Activated T-cell treated with anti-CD3 and anti-CD28 coated beads for 48 hours (primary cell): ENCODE results near the gene BEST1.
"Not testable (repeated sequence)": the region's sequence is repeated elsewhere in the genome, so short reads cannot be mapped to it uniquely, and the experiment has no call there.

Source experiments
- DNase-seq: peaks from one replicate; pipeline ENCODE4 v3.0.0-alpha.2; 2020; ENCODE audit warnings: low read depth

Gene BEST1

GRCh38 chr11:61964666-61965271 is 14.6 kb downstream of the BEST1 start:
- not testable (repeated sequence) for DNase-seq

DNA sequence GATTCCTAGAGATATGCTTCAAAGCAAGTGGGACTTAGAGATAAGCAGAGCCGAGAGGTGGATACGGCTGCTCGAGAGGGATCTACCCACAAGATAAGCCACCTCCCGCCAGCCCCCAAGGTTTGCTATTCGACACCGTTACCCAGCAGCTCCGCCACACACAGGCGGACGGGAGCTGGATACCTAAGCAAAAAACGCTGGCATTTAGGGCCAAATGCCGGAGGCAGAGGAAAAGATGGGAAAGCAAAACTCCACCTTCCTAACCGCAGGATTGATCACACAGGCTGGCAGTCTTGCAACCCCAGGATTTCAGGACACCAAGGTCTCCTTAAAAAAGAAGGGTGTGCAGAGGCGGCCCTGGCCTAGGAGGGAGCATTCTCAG is 16.6 kb downstream of the BEST1 start:
- peak; percentile 23 for DNase-seq

- peak; percentile 87 for DNase-seq
Observed at GRCh38 chr11:61967116-61967923, 17.2 kb downstream of the BEST1 start, which contains the start of gene FTH1. Gene FTH1 (minus strand): TSS chr11:61967634. CDS start chr11:61967425, 209 bp downstream.

DNA sequence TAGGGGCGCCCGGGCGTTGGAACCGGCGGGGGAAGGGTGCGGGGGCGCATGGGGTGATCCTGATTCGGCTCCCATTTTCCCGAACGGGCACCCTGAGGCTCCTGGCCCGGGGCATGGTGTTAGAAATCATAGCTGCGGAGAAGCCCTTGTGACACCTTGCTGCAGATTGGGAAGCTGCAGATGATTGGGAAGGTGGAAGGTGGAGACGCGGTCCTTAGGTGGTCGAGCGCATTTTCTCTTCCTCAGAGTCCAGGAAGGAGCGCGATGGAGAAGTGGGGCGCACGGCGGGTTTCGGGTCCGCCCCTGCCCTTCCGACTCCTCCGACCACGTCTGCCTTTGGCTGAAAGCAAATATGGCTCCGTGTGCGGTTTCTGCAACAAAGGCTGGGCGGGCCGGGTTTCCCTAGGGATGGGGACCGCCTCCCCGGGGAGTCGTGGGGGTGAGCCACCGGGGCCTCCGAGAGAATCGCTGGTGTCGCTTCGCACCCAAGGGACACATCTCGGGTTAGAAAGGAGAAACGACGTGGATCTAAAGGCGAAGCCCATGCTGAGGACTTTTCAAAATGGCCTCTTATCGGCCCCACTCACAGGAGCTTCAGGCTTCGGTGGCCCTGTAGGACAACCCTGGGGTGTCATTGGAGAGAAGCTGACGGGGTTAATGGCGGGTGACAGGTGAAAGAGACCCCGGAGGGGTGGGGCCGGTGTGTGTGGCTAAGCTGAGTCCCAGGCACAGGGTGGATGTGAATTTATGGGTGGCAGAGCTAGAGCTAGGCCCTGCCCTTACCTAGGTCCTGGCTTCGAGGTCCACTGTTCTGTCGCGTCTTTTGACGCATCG is 18.0 kb downstream of the BEST1 start:
- peak; percentile 37 for DNase-seq

GRCh38 chr11:61968758-61969390 is 18.7 kb downstream of the BEST1 start:
- DNase-seq: no peak

DNA sequence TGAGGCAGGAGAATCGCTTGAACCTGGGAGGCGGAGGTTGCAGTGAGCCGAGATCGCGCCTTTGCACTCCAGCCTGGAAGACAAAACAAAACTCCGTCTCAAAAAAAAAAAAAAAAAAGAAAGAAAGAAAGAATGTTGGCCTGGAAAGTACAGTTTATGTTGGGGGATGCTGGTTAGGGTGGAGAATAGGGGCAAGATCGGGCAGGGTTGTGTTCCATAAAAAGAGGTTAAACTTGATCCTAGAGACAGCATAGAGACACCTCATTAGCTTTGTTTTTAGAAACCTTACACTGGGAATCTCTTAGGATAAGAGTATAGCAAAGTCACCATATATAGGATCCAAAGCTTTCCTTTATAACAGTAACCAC is 19.2 kb downstream of the BEST1 start:
- no peak for DNase-seq

DNA sequence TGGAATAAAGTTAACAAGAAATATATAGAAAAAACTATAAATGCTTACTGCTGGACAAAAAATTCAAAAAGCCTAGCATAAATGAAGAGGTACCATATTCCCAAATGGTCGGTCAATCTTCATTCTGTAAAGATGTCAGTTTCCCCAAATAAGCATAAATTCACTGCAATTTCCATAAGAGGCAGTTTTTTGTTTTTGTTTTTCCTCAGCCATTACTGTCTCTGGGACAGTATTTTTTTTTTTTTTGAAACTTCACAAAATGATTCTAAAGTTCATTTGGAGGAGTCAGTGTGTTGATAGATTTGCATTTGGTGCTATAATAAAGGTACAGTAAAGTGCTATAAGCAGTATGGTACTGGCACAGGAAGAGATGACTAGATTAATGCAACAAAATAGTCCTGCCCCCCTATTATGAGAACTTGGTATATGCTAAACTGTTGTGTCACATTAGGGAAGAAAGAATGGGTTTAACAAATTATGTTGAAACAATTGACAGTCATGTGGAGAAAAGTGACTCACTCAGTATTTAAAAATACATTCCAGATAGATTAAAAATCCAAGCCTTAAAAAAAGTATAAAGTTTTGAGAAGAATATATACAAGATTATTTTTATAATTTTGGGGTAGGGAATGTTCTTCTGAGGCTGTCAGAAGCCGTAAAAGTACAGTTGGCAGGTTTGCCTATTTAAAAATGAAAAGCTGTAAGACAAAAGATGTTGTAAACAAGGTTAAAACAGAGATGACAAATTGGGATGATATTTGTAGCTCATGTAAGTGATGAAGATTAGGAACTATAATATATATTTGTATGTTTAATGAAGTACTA is 19.9 kb downstream of the BEST1 start:
- DNase-seq: no peak

GRCh38 chr11:61971248-61972111 is 21.3 kb downstream of the BEST1 start:
- DNase-seq: peak; percentile 35

DNA sequence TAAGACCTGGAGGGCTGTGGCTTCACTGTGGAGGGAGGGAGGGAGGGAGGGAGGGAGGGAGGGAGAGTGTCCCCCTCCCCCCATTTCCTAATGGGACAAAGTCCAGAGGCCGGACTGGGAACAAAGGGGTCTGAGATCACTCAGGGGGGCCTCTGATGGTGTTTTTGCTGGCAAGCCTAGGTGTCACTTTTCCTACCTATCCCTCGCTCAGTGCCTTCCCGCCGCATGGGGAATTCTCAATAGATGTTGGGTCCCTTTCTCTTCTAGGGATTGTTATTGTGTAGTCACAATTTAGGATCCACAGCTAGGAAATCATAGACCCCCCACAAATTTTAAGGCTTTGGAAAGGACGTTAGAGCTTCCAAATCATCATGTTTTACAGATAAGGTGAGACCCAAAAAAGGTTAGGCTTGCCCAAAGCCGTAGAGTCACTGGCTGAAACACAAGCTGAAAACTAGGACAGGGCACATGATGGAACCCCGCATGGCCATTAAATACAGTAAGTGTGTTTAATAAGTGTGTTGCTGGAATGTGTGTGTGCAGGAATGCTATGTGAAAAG is 22.0 kb downstream of the BEST1 start:
- no peak for DNase-seq

GRCh38 chr11:61972672-61973475 is 22.7 kb downstream of the BEST1 start:
- no peak for DNase-seq

- no peak for DNase-seq
Observed at GRCh38 chr11:61973476-61974162, 23.5 kb downstream of the BEST1 start.

GRCh38 chr11:61974766-61975631 is 24.8 kb downstream of the BEST1 start:
- DNase-seq: no peak

DNA sequence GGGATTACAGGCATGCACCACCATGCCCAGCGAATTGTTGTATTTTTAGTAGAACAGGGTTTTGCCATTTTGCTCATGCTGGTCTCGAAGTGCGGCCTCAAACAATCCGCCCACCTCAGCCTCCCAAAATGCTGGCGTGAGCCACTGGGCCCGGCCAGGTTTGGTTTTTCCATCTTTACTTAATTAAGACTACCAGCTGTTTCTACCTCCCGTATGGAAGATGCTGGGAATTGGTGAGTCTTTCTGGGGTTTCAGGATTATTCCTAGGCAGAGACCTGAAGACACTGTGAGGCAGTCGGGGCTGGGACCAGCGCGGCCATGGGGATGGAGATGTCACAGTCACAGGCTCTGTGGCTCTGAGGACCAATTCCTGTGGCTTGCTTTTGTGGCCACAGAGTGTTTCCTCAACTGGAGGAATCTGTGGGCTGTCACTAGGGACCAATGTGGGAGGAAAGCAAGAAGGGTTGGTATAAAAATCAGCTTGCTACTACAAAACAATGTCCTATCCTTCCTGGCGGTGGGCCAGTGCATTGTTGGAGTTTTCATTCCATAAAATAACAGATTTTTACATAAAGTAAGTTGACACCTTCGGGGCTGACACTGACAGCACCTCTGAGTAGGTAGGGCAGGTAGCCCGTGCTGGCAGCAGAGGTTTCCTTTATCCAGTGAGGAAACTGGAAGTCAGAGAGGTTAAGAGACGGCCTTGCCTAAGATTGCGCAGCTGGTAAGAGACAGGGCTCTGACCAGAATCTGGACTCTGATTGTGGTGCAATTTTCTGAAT is 25.7 kb downstream of the BEST1 start:
- no peak for DNase-seq

DNA sequence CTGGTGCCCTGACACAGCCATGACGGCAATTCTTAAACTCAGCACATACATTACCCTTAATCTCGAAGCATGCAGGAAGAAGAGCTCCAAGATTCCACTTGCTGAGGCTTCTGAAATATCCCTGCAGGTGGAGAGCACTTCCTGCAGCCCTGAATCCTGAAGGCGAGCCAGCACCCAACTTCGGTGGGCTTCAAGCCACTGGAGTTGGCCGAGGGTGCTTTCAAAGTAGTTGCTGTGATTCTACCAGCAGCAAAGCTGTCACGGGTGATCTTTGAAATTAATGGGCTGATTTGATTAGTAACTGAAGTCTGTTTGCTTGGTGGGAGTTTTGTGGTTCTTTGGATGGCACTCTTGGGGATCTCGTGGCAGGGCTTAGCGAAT is 26.3 kb downstream of the BEST1 start:
- no peak for DNase-seq

GRCh38 chr11:61976813-61977475 is 26.8 kb downstream of the BEST1 start:
- DNase-seq: no peak
